ENCODE measurements around the gene B3GAT1. TPM values are rescaled to one million over a fixed set of nuclear protein-coding genes. Genes with fewer than 3 reads are reported as not detected.

B3GAT1 gene
- total RNA-seq, 2 donors from 2014 or later: 0.17 to 0.18 TPM

- H3K9me3 ChIP-seq (ENCODE audit: control insufficient read depth, low read length, poor library complexity, severe bottlenecking): no peaks in the 10 kb centered on the region
- Mint-ChIP-seq H3K27me3 (peaks cover 12% of the 10 kb centered on the region), H3K4me3 (no peak overlapping the region), H3K4me1 (peaks cover 5% of the 10 kb centered on the region), H3K27ac (no peak overlapping the region), H3K36me3 (ENCODE audit: low read depth) (peaks cover 3% of the 10 kb centered on the region)
- ATAC-seq: no peak
- DNase-seq: no peak
Measured at GRCh38 chr11:134365011-134365925, 46.8 kb downstream of the B3GAT1 start.

GRCh38 chr11:134364261-134364660 is 47.8 kb downstream of the B3GAT1 start:
- Mint-ChIP-seq H3K27ac (no peak overlapping the region), H3K27me3 (peaks cover 22% of the 10 kb centered on the region), H3K4me3 (no peak overlapping the region), H3K4me1 (peaks cover 11% of the 10 kb centered on the region), H3K36me3 (ENCODE audit: low read depth) (peaks cover 3% of the 10 kb centered on the region)
- ATAC-seq: no peak
- no peaks in the 10 kb centered on the region for H3K9me3 ChIP-seq (ENCODE audit: control insufficient read depth, low read length, poor library complexity, severe bottlenecking)
- no peak for DNase-seq

GRCh38 chr11:134363592-134363991 is 48.5 kb downstream of the B3GAT1 start:
- no peaks in the 10 kb centered on the region for H3K9me3 ChIP-seq (ENCODE audit: control insufficient read depth, low read length, poor library complexity, severe bottlenecking)
- Mint-ChIP-seq H3K27me3 (peaks cover 22% of the 10 kb centered on the region), H3K36me3 (ENCODE audit: low read depth) (peaks cover 3% of the 10 kb centered on the region), H3K4me1 (peaks cover 11% of the 10 kb centered on the region), H3K27ac (no peak overlapping the region), H3K4me3 (no peak overlapping the region)
- ATAC-seq (no peak), DNase-seq (no peak)

GRCh38 chr11:134363161-134363560 is 48.9 kb downstream of the B3GAT1 start:
- Mint-ChIP-seq H3K4me3 (no peak overlapping the region), H3K27ac (no peak overlapping the region), H3K27me3 (peaks cover 22% of the 10 kb centered on the region), H3K4me1 (peaks cover 11% of the 10 kb centered on the region), H3K36me3 (ENCODE audit: low read depth) (peaks cover 3% of the 10 kb centered on the region)
- ATAC-seq: no peak
- no peak for DNase-seq
- H3K9me3 ChIP-seq (ENCODE audit: control insufficient read depth, low read length, poor library complexity, severe bottlenecking): no peaks in the 10 kb centered on the region

GRCh38 chr11:134362192-134362901 is 49.7 kb downstream of the B3GAT1 start:
- no peak for ATAC-seq
- DNase-seq: no peak
- peaks cover 22% of the 10 kb centered on the region for H3K27me3 Mint-ChIP-seq
- peak overlapping the region; percentile 79 for H3K4me3 Mint-ChIP-seq
- H3K27ac Mint-ChIP-seq: no peak overlapping the region
- H3K36me3 Mint-ChIP-seq (ENCODE audit: low read depth): peaks cover 3% of the 10 kb centered on the region
- no peaks in the 10 kb centered on the region for H3K9me3 ChIP-seq (ENCODE audit: control insufficient read depth, low read length, poor library complexity, severe bottlenecking)
- H3K4me1 Mint-ChIP-seq: peaks cover 11% of the 10 kb centered on the region

- no peak overlapping the region for H3K27ac Mint-ChIP-seq
- no peak for DNase-seq
- H3K4me1 Mint-ChIP-seq: peaks cover 11% of the 10 kb centered on the region
- peaks cover 22% of the 10 kb centered on the region for H3K27me3 Mint-ChIP-seq
- H3K4me3 Mint-ChIP-seq: peak overlapping the region; percentile 79
- H3K9me3 ChIP-seq (ENCODE audit: control insufficient read depth, low read length, poor library complexity, severe bottlenecking): no peaks in the 10 kb centered on the region
- no peak for ATAC-seq
- H3K36me3 Mint-ChIP-seq (ENCODE audit: low read depth): peaks cover 3% of the 10 kb centered on the region
Measured at GRCh38 chr11:134361661-134362060, 50.4 kb downstream of the B3GAT1 start.

GRCh38 chr11:134360050-134360835 is 51.8 kb downstream of the B3GAT1 start:
- no peaks in the 10 kb centered on the region for H3K9me3 ChIP-seq (ENCODE audit: control insufficient read depth, low read length, poor library complexity, severe bottlenecking)
- H3K36me3 Mint-ChIP-seq (ENCODE audit: low read depth): peaks cover 3% of the 10 kb centered on the region
- peaks cover 22% of the 10 kb centered on the region for H3K27me3 Mint-ChIP-seq
- H3K4me3 Mint-ChIP-seq: peak overlapping the region; percentile 49
- peak; percentile 47 to 69 (median 51) for DNase-seq
- H3K4me1 Mint-ChIP-seq: peaks cover 11% of the 10 kb centered on the region
- ATAC-seq: peak; percentile 92
- H3K27ac Mint-ChIP-seq: peak overlapping the region; percentile 51

- Mint-ChIP-seq H3K4me1 (peaks cover 11% of the 10 kb centered on the region), H3K4me3 (no peak overlapping the region), H3K27me3 (peaks cover 22% of the 10 kb centered on the region), H3K36me3 (ENCODE audit: low read depth) (peaks cover 3% of the 10 kb centered on the region), H3K27ac (peak overlapping the region; percentile 51)
- DNase-seq (no peak), ATAC-seq (no peak)
- no peaks in the 10 kb centered on the region for H3K9me3 ChIP-seq (ENCODE audit: control insufficient read depth, low read length, poor library complexity, severe bottlenecking)
Measured at GRCh38 chr11:134359646-134360045, 52.4 kb downstream of the B3GAT1 start.

- ATAC-seq: no peak
- no peaks in the 10 kb centered on the region for H3K9me3 ChIP-seq (ENCODE audit: control insufficient read depth, low read length, poor library complexity, severe bottlenecking)
- Mint-ChIP-seq H3K27ac (no peak overlapping the region), H3K4me3 (no peak overlapping the region), H3K36me3 (ENCODE audit: low read depth) (peaks cover 3% of the 10 kb centered on the region), H3K27me3 (peaks cover 22% of the 10 kb centered on the region), H3K4me1 (peaks cover 11% of the 10 kb centered on the region)
- no peak for DNase-seq
Measured at GRCh38 chr11:134358856-134359490, 53.1 kb downstream of the B3GAT1 start.

GRCh38 chr11:134358165-134358855 is 53.7 kb downstream of the B3GAT1 start:
- H3K36me3 Mint-ChIP-seq (ENCODE audit: low read depth): peaks cover 3% of the 10 kb centered on the region
- no peak overlapping the region for H3K4me3 Mint-ChIP-seq
- H3K27ac Mint-ChIP-seq: no peak overlapping the region
- no peak for DNase-seq
- no peak for ATAC-seq
- no peaks in the 10 kb centered on the region for H3K9me3 ChIP-seq (ENCODE audit: control insufficient read depth, low read length, poor library complexity, severe bottlenecking)
- peaks cover 11% of the 10 kb centered on the region for H3K4me1 Mint-ChIP-seq
- peaks cover 22% of the 10 kb centered on the region for H3K27me3 Mint-ChIP-seq

GRCh38 chr11:134357545-134357839 is 54.5 kb downstream of the B3GAT1 start:
- no peaks in the 10 kb centered on the region for H3K9me3 ChIP-seq (ENCODE audit: control insufficient read depth, low read length, poor library complexity, severe bottlenecking)
- ATAC-seq (no peak), DNase-seq (no peak)
- Mint-ChIP-seq H3K36me3 (ENCODE audit: low read depth) (peaks cover 3% of the 10 kb centered on the region), H3K27ac (no peak overlapping the region), H3K4me1 (peaks cover 11% of the 10 kb centered on the region), H3K4me3 (no peak overlapping the region), H3K27me3 (peaks cover 22% of the 10 kb centered on the region)

All from T-helper 17 cell (primary cell).